ENCODE results near the gene USP47.

Gene USP47

GRCh38 chr11:12003336-12003735 is 161.6 kb downstream of the USP47 start:
- peaks cover 5% of the 10 kb centered on the region for H3K36me3 ChIP-seq (ENCODE audit: insufficient read depth, low read length)
- H3K9me3 ChIP-seq (ENCODE audit: control insufficient read depth, insufficient read depth, low read length): no peaks in the 10 kb centered on the region
- no peak overlapping the region for H3K9ac ChIP-seq (ENCODE audit: low read depth, low read length)
- peaks cover 5% of the 10 kb centered on the region; the same call in 1 of the 2 replicates for H3K4me1 ChIP-seq (ENCODE audit: insufficient read depth, low read length)

GRCh38 chr11:12003815-12004214 is 162.0 kb downstream of the USP47 start:
- Histone ChIP-seq H3K4me1 (ENCODE audit: insufficient read depth, low read length) (peaks cover 5% of the 10 kb centered on the region; the same call in 1 of the 2 replicates), H3K9ac (ENCODE audit: low read depth, low read length) (no peak overlapping the region), H3K36me3 (ENCODE audit: insufficient read depth, low read length) (peaks cover 3% of the 10 kb centered on the region), H3K9me3 (ENCODE audit: control insufficient read depth, insufficient read depth, low read length) (no peaks in the 10 kb centered on the region)

- Histone ChIP-seq H3K9me3 (ENCODE audit: control insufficient read depth, insufficient read depth, low read length) (no peaks in the 10 kb centered on the region), H3K36me3 (ENCODE audit: insufficient read depth, low read length) (peaks cover 3% of the 10 kb centered on the region), H3K4me1 (ENCODE audit: insufficient read depth, low read length) (peaks cover 9% of the 10 kb centered on the region), H3K9ac (ENCODE audit: low read depth, low read length) (no peak overlapping the region)
Measured at GRCh38 chr11:12005061-12005460, 163.3 kb downstream of the USP47 start.

DNA sequence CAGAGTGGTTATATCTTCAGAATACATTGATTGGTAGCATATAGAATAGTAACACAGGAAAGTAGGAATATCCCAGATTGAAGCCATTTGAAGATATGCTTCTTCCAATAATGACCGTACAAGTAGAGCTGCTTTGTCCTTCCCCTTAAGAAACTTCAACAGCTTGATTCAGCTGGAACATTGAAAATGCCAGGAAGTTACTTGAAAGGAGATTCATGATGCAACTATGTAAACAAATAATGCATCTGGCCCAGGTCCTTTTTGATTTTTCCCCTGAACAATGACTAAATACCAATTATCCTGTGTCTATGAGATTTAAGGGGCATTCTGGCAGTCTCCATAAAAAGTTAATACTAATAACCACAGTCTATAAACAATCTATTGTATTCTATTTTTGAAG is 163.7 kb downstream of the USP47 start:
- Histone ChIP-seq H3K36me3 (ENCODE audit: insufficient read depth, low read length) (peaks cover 3% of the 10 kb centered on the region), H3K9me3 (ENCODE audit: control insufficient read depth, insufficient read depth, low read length) (no peaks in the 10 kb centered on the region)

GRCh38 chr11:12006552-12007229 is 164.9 kb downstream of the USP47 start:
- Histone ChIP-seq H3K9me3 (ENCODE audit: control insufficient read depth, insufficient read depth, low read length) (no peaks in the 10 kb centered on the region), H3K9ac (ENCODE audit: low read depth, low read length) (no peak overlapping the region), H3K36me3 (ENCODE audit: insufficient read depth, low read length) (peaks cover 3% of the 10 kb centered on the region; the same call in 1 of the 2 replicates), H3K4me1 (ENCODE audit: insufficient read depth, low read length) (peaks cover 9% of the 10 kb centered on the region)

More for the DNA sequence above, 163.7 kb downstream of the USP47 start:
- Histone ChIP-seq H3K9ac (ENCODE audit: low read depth, low read length) (no peak overlapping the region), H3K4me1 (ENCODE audit: insufficient read depth, low read length) (peaks cover 9% of the 10 kb centered on the region)

DNA sequence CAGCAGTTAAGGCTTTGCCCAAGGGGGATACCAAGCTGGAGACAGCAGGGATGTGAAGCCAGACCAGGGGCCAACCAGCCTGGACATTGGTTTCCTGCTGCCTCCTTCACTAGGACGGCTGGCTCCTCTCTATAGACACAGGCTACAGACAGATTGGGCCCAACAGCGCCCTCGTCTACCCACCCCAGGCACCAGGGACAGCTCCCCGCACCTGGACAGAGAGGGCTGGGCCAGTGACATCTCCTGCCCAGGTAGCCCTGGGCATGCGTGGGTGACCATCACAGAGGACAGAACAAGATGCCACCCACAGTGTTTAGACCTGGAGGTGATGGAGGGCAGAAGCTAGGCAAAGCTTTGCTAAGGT is 165.4 kb downstream of the USP47 start:
- H3K9me3 ChIP-seq (ENCODE audit: control insufficient read depth, insufficient read depth, low read length): no peaks in the 10 kb centered on the region
- H3K4me1 ChIP-seq (ENCODE audit: insufficient read depth, low read length): peaks cover 9% of the 10 kb centered on the region
- H3K9ac ChIP-seq (ENCODE audit: low read depth, low read length): no peak overlapping the region
- peaks cover under 1% of the 10 kb centered on the region; the same call in 1 of the 2 replicates for H3K36me3 ChIP-seq (ENCODE audit: insufficient read depth, low read length)

GRCh38 chr11:12007769-12008737 is 166.3 kb downstream of the USP47 start, which contains the start of gene DKK3:
Gene DKK3, minus strand, starts transcription at chr11:12008626. Its CDS starts 44 bp downstream, at chr11:12008582.
- H3K9ac ChIP-seq (ENCODE audit: low read depth, low read length): peak within 1 kb of the TSS; percentile 64
- H3K9me3 ChIP-seq (ENCODE audit: control insufficient read depth, insufficient read depth, low read length): no peaks in the 10 kb centered on the region
- H3K4me1 ChIP-seq (ENCODE audit: insufficient read depth, low read length): peaks cover 9% of the 10 kb centered on the region
- no peaks in the 10 kb centered on the region; the same call in 1 of the 2 replicates for H3K36me3 ChIP-seq (ENCODE audit: insufficient read depth, low read length)

Data from ES-I3 (cell line).